ENCODE measurements around the gene PIP4K2A. TPM values are rescaled to one million over a fixed set of nuclear protein-coding genes. Genes with fewer than 3 reads are reported as not detected.

The PIP4K2A gene
- total RNA-seq, 1 donor from 2014 or later: 110 TPM

DNA sequence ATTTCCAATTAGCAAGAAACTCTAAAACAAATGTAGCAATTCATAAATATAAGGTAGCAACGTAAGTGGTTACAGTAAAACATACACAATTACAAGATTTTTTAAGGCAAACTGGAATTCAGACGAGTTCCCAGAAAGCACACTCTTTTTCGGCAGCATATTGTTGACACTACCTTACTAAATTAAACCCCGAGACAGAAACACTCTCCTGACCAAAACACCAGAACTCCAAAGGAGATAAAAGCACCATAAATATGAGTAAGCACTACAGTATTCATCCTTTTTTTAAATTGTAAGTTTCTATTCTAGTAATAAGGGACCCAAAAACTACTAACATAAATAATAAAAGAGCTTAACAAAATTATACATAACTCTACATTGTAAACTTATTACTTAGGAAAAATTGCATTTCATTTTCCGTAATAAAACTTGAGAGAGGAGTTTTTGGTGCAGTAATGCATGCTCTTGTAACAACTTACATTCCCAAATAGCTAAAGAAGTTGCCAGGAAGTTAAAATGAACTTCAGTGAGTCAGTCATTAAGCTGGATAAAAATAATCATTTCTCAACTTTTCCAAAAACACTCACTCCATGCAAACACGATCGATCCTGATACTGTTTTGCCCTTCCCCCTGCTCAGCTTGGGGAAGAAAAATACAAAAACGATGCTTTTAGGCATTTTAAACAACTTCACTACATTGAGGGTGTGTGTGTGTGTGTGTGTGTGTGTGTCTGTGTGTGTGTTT, 2.0 kb downstream of the PIP4K2A start:
- Mint-ChIP-seq H3K36me3 (ENCODE audit: low read depth, unreplicated experiment) (peaks cover 14% of the 10 kb centered on the region), H3K9me3 (ENCODE audit: unreplicated experiment) (no peaks in the 10 kb centered on the region), H3K27me3 (ENCODE audit: unreplicated experiment) (peaks cover 9% of the 10 kb centered on the region), H3K4me1 (ENCODE audit: unreplicated experiment) (peaks cover 48% of the 10 kb centered on the region), H3K27ac (ENCODE audit: unreplicated experiment) (peak overlapping the region; percentile 42), H3K4me3 (ENCODE audit: unreplicated experiment) (peak overlapping the region; percentile 97)
- TF ChIP-seq CTCF (IDR thresholded peaks at IDR 0.05; ENCODE audit: unreplicated experiment): no peak
- DNase-seq (ENCODE audit: low spot score): no peak

DNA sequence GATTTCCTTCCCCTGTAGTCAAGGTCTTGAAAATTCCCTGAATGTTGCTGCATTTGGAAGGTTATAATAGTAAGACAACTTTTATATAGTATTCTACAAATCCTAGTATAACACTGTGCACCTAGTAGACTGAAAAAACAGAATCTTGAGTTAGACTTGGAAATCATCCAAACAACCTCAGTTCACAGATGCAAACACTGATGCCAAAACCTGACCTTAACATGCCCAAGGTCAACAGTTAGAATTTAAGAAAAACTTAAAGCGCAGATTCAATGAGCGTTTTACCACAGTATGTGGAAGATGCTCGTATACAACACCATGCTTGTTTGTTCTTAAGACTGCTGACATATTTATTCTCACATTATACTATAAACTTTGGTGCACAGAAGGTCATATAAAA, 3.0 kb downstream of the PIP4K2A start:
- peaks cover 14% of the 10 kb centered on the region for H3K36me3 Mint-ChIP-seq (ENCODE audit: low read depth, unreplicated experiment)
- no peaks in the 10 kb centered on the region for H3K9me3 Mint-ChIP-seq (ENCODE audit: unreplicated experiment)
- DNase-seq (ENCODE audit: low spot score): no peak
- H3K27me3 Mint-ChIP-seq (ENCODE audit: unreplicated experiment): peaks cover 9% of the 10 kb centered on the region
- peak overlapping the region; percentile 54 for H3K4me3 Mint-ChIP-seq (ENCODE audit: unreplicated experiment)
- peaks cover 52% of the 10 kb centered on the region for H3K4me1 Mint-ChIP-seq (ENCODE audit: unreplicated experiment)
- H3K27ac Mint-ChIP-seq (ENCODE audit: unreplicated experiment): no peak overlapping the region
- no peak for TF ChIP-seq CTCF (IDR thresholded peaks at IDR 0.05; ENCODE audit: unreplicated experiment)

GRCh38 chr10:22710139-22710745, 4.1 kb downstream of the PIP4K2A start:
- no peak overlapping the region for H3K27ac Mint-ChIP-seq (ENCODE audit: unreplicated experiment)
- DNase-seq (ENCODE audit: low spot score): no peak
- peaks cover 7% of the 10 kb centered on the region for H3K27me3 Mint-ChIP-seq (ENCODE audit: unreplicated experiment)
- TF ChIP-seq CTCF (IDR thresholded peaks at IDR 0.05; ENCODE audit: unreplicated experiment): no peak
- H3K9me3 Mint-ChIP-seq (ENCODE audit: unreplicated experiment): no peaks in the 10 kb centered on the region
- peaks cover 59% of the 10 kb centered on the region for H3K4me1 Mint-ChIP-seq (ENCODE audit: unreplicated experiment)
- H3K4me3 Mint-ChIP-seq (ENCODE audit: unreplicated experiment): peak overlapping the region; percentile 42
- peaks cover 14% of the 10 kb centered on the region for H3K36me3 Mint-ChIP-seq (ENCODE audit: low read depth, unreplicated experiment)

- no peak for DNase-seq (ENCODE audit: low spot score)
- TF ChIP-seq CTCF (IDR thresholded peaks at IDR 0.05; ENCODE audit: unreplicated experiment): no peak
- H3K36me3 Mint-ChIP-seq (ENCODE audit: low read depth, unreplicated experiment): peaks cover 20% of the 10 kb centered on the region
- no peaks in the 10 kb centered on the region for H3K9me3 Mint-ChIP-seq (ENCODE audit: unreplicated experiment)
- peaks cover 65% of the 10 kb centered on the region for H3K4me1 Mint-ChIP-seq (ENCODE audit: unreplicated experiment)
- H3K4me3 Mint-ChIP-seq (ENCODE audit: unreplicated experiment): no peak overlapping the region
- H3K27ac Mint-ChIP-seq (ENCODE audit: unreplicated experiment): no peak overlapping the region
- H3K27me3 Mint-ChIP-seq (ENCODE audit: unreplicated experiment): peaks cover 6% of the 10 kb centered on the region
Observed at GRCh38 chr10:22708772-22709171, 5.6 kb downstream of the PIP4K2A start.

- Mint-ChIP-seq H3K4me1 (ENCODE audit: unreplicated experiment) (peaks cover 68% of the 10 kb centered on the region), H3K4me3 (ENCODE audit: unreplicated experiment) (no peak overlapping the region), H3K9me3 (ENCODE audit: unreplicated experiment) (no peaks in the 10 kb centered on the region), H3K36me3 (ENCODE audit: low read depth, unreplicated experiment) (peaks cover 39% of the 10 kb centered on the region), H3K27ac (ENCODE audit: unreplicated experiment) (no peak overlapping the region), H3K27me3 (ENCODE audit: unreplicated experiment) (peaks cover 3% of the 10 kb centered on the region)
- DNase-seq (ENCODE audit: low spot score): no peak
- TF ChIP-seq CTCF (IDR thresholded peaks at IDR 0.05; ENCODE audit: unreplicated experiment): no peak
Observed at GRCh38 chr10:22705527-22705926, 8.9 kb downstream of the PIP4K2A start.

Measured in endothelial cell (in vitro differentiated cells).